ENCODE data around the gene MRPS23. TPM values are rescaled to one million over a fixed set of nuclear protein-coding genes. Genes with fewer than 3 reads are reported as not detected.

MRPS23 gene
- total and polyA plus RNA-seq, 2 of the 13 experiments (the other 11 are each of a cell fraction or from before 2014, with no cell fraction given): 63.2 to 181 TPM

DNA sequence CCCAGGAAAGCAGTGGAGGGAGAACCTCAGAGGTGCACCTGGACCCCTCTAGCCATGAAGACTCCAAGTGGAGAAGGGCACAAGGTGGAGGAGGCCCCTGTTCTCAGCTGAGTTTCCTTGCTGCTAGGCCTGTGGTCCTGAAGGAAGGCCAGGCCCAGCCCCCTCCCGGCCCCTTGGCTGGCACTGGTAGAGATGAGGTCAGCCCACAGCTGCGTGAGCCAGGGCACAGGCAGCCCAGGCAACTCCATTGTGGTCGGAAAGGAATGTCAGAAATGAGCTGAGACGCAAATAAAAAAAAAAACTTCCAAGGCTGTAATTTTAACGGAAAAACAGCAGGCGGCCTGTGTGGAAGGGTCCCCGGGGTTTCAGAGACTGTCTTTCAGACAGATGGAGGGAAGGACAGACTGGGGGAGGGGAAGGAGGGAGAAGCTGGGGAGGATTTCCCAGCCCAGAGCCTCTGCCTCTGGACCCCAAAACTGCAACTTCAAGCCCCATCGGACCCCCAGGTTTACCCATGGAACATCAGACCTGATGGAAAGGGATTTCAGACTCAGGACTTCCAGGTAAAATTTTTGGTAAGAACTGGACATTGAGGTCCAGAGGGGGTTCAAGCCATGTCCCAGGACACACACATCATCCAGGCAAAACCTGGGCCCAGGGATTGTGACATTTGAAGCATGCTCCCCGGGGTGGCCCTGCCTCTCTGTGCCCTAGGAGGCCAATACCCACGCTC is 25.6 kb upstream of the MRPS23 start (continued):
- no peak for TF ChIP-seq STAT5B (CRISPR knock-in tag; IDR thresholded peaks at IDR 0.05)
- TF ChIP-seq RELA (CRISPR knock-in tag; IDR thresholded peaks at IDR 0.05): no peak
- peak; percentile 60 for TF ChIP-seq MAZ (IDR thresholded peaks at IDR 0.05; ENCODE audit: borderline replicate concordance, low read depth, low read length)
- TF ChIP-seq MAZ (CRISPR knock-in tag; IDR thresholded peaks at IDR 0.05; ENCODE audit: low read depth): no peak
- TF ChIP-seq SMAD1 (CRISPR knock-in tag; IDR thresholded peaks at IDR 0.05; ENCODE audit: borderline replicate concordance, low read depth): no peak
- TF ChIP-seq, protein P1, sequence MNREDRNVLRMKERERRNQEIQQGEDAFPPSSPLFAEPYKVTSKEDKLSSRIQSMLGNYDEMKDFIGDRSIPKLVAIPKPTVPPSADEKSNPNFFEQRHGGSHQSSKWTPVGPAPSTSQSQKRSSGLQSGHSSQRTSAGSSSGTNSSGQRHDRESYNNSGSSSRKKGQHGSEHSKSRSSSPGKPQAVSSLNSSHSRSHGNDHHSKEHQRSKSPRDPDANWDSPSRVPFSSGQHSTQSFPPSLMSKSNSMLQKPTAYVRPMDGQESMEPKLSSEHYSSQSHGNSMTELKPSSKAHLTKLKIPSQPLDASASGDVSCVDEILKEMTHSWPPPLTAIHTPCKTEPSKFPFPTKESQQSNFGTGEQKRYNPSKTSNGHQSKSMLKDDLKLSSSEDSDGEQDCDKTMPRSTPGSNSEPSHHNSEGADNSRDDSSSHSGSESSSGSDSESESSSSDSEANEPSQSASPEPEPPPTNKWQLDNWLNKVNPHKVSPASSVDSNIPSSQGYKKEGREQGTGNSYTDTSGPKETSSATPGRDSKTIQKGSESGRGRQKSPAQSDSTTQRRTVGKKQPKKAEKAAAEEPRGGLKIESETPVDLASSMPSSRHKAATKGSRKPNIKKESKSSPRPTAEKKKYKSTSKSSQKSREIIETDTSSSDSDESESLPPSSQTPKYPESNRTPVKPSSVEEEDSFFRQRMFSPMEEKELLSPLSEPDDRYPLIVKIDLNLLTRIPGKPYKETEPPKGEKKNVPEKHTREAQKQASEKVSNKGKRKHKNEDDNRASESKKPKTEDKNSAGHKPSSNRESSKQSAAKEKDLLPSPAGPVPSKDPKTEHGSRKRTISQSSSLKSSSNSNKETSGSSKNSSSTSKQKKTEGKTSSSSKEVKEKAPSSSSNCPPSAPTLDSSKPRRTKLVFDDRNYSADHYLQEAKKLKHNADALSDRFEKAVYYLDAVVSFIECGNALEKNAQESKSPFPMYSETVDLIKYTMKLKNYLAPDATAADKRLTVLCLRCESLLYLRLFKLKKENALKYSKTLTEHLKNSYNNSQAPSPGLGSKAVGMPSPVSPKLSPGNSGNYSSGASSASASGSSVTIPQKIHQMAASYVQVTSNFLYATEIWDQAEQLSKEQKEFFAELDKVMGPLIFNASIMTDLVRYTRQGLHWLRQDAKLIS (CRISPR knock-in tag; IDR thresholded peaks at IDR 0.05): 0 out of 2 replicates have a peak, but pooled peaks have one; percentile 20
- no peak for TF ChIP-seq MZF1 (CRISPR knock-in tag; IDR thresholded peaks at IDR 0.05; ENCODE audit: borderline replicate concordance)
- no peak for TF ChIP-seq EZH2 (conservative IDR thresholded peaks at IDR 0.05; ENCODE audit: low read depth, low read length)
- no peak for TF ChIP-seq ZNF17 (CRISPR knock-in tag; IDR thresholded peaks at IDR 0.05)
- no peak for TF ChIP-seq ZNF263 (CRISPR knock-in tag; IDR thresholded peaks at IDR 0.05)
- no peak; the same call in 1 of the 2 replicates for TF ChIP-seq ZBTB7A (CRISPR knock-in tag; IDR thresholded peaks at IDR 0.05)
- no peak for TF ChIP-seq ZNF501 (CRISPR knock-in tag; IDR thresholded peaks at IDR 0.05)
- no peak for TF ChIP-seq SP140L (CRISPR knock-in tag; IDR thresholded peaks at IDR 0.05; ENCODE audit: borderline replicate concordance)
- TF ChIP-seq MYC (CRISPR knock-in tag; IDR thresholded peaks at IDR 0.05; ENCODE audit: borderline replicate concordance): no peak; the same call in 1 of the 2 replicates
- TF ChIP-seq SOX5 (CRISPR knock-in tag; IDR thresholded peaks at IDR 0.05; ENCODE audit: borderline replicate concordance): peak; percentile 68; the same call in 1 of the 2 replicates
- TF ChIP-seq ARID3A (IDR thresholded peaks at IDR 0.05; ENCODE audit: low read depth, low read length): peak; percentile 68
- no peak for TF ChIP-seq ZNF7 (CRISPR knock-in tag; IDR thresholded peaks at IDR 0.05)
- TF ChIP-seq SRY (CRISPR knock-in tag; IDR thresholded peaks at IDR 0.05): no peak
- no peak for TF ChIP-seq ZNF597 (CRISPR knock-in tag; IDR thresholded peaks at IDR 0.05)

All from HepG2 (cell line).